Measurements from ENCODE around the gene SLC15A1. TPM values are rescaled to one million over a fixed set of nuclear protein-coding genes. Genes with fewer than 3 reads are reported as not detected.
A peak's percentile ranks its signal among the peaks of the same experiment; 100 is the strongest.

Gene SLC15A1
- total RNA-seq, 4 donors from 2014 or later = not detected

DNA sequence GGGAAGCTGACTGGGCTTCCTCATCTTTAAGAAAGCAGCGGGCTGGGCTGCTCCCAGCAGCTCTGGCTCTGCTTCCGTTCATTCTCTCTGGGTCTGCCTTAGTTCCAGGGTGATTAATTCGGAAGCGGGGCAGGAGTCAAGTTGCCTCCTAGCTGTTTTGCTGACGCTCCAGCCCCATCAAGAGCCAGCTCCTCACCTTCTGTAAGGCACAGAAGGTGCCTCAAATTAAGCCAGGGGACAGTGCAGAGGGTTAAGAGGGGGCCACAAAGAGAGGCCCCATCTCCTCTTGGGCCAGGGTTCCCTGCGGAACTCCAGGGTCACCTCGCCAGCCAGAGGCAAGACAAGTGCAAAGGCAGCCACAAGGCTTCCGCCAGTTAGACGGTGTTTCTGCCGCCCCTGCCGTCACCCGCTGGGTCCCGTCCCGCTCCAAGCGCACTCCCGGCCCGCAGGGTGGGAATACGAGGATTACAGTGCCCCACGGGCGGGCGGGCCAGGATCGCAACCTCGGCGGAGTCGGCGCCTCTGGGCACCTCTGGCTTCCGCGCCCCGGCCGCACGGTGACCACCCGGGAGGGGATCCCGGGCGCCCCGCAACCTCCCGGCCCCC, 508 bp downstream of the SLC15A1 start:
- Histone ChIP-seq H3K4me1 (peaks cover 0 to 14% (median 5%) of the 10 kb centered on the region in 4 donors), H3K27me3 (peaks cover 0 to 46% of the 10 kb centered on the region in 2 donors), H3K9me3 (peaks cover 0 to 16% (median 0%) of the 10 kb centered on the region in 4 donors), H3K4me3 (peak overlapping the region in 3 of 4 donors; percentile 9 to 36 (median 33)), H3K36me3 (no peaks in the 10 kb centered on the region), H3K27ac (peak overlapping the region in 1 of 4 donors; percentile 32)
- TF ChIP-seq, protein P1, sequence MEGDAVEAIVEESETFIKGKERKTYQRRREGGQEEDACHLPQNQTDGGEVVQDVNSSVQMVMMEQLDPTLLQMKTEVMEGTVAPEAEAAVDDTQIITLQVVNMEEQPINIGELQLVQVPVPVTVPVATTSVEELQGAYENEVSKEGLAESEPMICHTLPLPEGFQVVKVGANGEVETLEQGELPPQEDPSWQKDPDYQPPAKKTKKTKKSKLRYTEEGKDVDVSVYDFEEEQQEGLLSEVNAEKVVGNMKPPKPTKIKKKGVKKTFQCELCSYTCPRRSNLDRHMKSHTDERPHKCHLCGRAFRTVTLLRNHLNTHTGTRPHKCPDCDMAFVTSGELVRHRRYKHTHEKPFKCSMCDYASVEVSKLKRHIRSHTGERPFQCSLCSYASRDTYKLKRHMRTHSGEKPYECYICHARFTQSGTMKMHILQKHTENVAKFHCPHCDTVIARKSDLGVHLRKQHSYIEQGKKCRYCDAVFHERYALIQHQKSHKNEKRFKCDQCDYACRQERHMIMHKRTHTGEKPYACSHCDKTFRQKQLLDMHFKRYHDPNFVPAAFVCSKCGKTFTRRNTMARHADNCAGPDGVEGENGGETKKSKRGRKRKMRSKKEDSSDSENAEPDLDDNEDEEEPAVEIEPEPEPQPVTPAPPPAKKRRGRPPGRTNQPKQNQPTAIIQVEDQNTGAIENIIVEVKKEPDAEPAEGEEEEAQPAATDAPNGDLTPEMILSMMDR (IDR thresholded peaks at IDR 0.05) = no peak
- TF ChIP-seq POLR2A (IDR thresholded peaks at IDR 0.05) (no peak), EP300 (IDR thresholded peaks at IDR 0.05) (no peak)
- DNase-seq (ENCODE audit: low spot score in 2 of 2) = no peak
- 1 to 6% methylated on average over 13 to 28 of the region's 36 CpGs for WGBS, 2 donors

DNA sequence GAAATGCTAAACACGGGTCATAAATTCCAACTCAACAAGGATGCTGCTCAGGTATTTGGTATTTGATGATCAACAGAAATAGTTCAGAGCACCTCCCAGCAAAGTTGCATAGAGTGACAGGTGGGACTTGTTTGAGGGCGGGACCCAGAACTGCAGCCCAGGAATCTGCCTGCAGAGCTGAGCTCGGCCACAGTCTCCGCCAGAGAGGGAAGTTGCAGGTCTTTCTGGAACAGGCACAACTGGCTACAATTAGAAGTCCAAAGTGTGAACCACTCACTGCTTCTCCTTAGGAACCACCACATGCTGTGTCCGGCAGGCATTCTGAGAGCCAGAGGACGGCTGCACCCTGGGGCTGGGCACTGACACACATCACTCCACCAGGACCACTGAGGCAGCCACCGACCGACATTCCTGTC, 1.1 kb downstream of the SLC15A1 start:
- WGBS, 2 donors = 46 to 58% methylated on average over 6 to 8 of the region's 8 CpGs
- peak overlapping the region in 1 of 4 donors; percentile 32 for H3K27ac ChIP-seq
- no peak for DNase-seq (ENCODE audit: low spot score in 2 of 2)
- TF ChIP-seq EP300 (IDR thresholded peaks at IDR 0.05) = no peak
- TF ChIP-seq POLR2A (IDR thresholded peaks at IDR 0.05) = no peak
- TF ChIP-seq, protein P1 (IDR thresholded peaks at IDR 0.05) = no peak
- no peak overlapping the region for H3K4me3 ChIP-seq
- H3K9me3 ChIP-seq = peaks cover 0 to 16% (median 0%) of the 10 kb centered on the region in 4 donors
- H3K36me3 ChIP-seq = no peaks in the 10 kb centered on the region
- peaks cover 0 to 46% of the 10 kb centered on the region in 2 donors for H3K27me3 ChIP-seq
- H3K4me1 ChIP-seq = peaks cover 0 to 14% (median 5%) of the 10 kb centered on the region in 4 donors

DNA sequence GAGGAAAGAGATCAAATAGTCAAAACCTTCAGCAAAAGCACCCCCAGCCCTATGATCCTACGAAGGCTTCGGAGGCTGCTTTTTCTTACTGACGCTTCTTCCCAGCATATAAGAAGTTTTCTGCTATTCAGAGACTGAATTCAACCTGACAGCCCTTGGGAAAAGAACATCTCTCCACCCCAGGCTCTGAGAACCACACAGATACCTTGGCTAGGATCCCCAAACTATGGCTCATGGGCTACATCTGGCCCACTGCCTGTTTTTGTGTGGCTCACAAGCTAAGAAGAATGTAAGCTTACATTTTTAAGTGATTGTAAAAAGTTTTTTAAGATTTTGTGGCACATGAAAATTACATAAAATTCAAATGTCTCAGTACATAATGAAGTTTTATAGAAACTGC, 3.0 kb downstream of the SLC15A1 start:
- no peak for DNase-seq (ENCODE audit: low spot score in 2 of 2)
- Histone ChIP-seq H3K27me3 (peaks cover 0 to 39% of the 10 kb centered on the region in 2 donors), H3K9me3 (peaks cover 0 to 15% (median 0%) of the 10 kb centered on the region in 4 donors), H3K36me3 (no peaks in the 10 kb centered on the region), H3K4me1 (peaks cover 0 to 14% (median 5%) of the 10 kb centered on the region in 4 donors), H3K27ac (no peak overlapping the region), H3K4me3 (no peak overlapping the region)
- 68 to 71% methylated on average over 3 of the region's 3 CpGs for WGBS, 2 donors
- TF ChIP-seq, protein P1 (IDR thresholded peaks at IDR 0.05) = no peak
- TF ChIP-seq POLR2A (IDR thresholded peaks at IDR 0.05) (no peak), EP300 (IDR thresholded peaks at IDR 0.05) (no peak)

DNA sequence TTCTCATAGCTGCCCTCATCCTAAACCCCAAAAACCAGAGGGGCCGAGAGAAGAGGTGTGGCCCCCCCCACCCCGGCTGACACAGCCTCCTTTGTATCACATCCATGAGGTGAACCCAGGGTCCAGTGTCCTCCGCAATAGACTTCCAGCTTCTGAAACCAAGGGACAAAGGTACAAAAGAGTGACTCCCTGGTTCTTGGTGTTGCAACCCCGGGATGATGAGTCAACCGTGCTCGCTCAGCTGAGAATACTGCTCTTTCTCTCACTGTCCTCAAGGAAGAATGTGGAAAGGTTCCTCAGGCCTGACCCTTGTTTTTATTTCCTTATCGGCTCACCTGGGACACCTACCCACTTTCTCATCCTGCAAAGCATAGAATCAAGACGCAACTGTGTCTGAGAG, 5.5 kb downstream of the SLC15A1 start:
- Histone ChIP-seq H3K4me1 (peaks cover 0 to 5% (median under 1%) of the 10 kb centered on the region in 4 donors), H3K27me3 (peaks cover 0 to 13% of the 10 kb centered on the region in 2 donors), H3K4me3 (no peak overlapping the region), H3K36me3 (no peaks in the 10 kb centered on the region), H3K27ac (no peak overlapping the region), H3K9me3 (no peaks in the 10 kb centered on the region)
- TF ChIP-seq, protein P1 (IDR thresholded peaks at IDR 0.05) = no peak
- TF ChIP-seq EP300 (IDR thresholded peaks at IDR 0.05) = no peak
- no peak for TF ChIP-seq POLR2A (IDR thresholded peaks at IDR 0.05)
- WGBS, 2 donors = 87 to 90% methylated on average over 8 of the region's 8 CpGs
- DNase-seq (ENCODE audit: low spot score in 2 of 2) = no peak

DNA sequence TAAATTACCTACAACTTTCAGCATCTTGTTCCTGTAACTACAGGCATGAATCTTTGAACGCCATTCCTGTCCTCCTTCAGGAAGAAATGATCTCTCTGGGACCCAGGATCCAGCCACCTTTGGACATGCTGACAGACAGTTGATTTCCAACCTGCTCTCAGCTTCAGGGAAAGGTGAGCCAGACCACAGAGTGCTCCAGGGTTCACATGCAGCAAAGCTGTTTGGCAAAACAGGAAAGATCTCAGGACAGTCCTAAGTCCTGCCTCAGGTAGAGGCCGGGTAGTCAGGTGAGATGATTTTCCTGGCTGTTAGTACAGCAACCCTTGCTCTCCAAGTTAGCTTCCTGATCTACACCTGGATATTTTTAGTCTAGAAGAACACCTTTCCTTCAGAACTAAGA, 9.1 kb downstream of the SLC15A1 start:
- TF ChIP-seq POLR2A (IDR thresholded peaks at IDR 0.05) (no peak), EP300 (IDR thresholded peaks at IDR 0.05) (no peak)
- TF ChIP-seq, protein P1 (IDR thresholded peaks at IDR 0.05) = no peak
- 64 to 86% methylated on average over 2 of the region's 2 CpGs for WGBS, 2 donors
- H3K27me3 ChIP-seq = no peaks in the 10 kb centered on the region
- no peaks in the 10 kb centered on the region for H3K36me3 ChIP-seq
- no peaks in the 10 kb centered on the region for H3K4me1 ChIP-seq
- no peak for DNase-seq (ENCODE audit: low spot score in 2 of 2)
- H3K4me3 ChIP-seq = no peak overlapping the region
- no peak overlapping the region for H3K27ac ChIP-seq
- peaks cover 0 to 8% (median 0%) of the 10 kb centered on the region in 4 donors for H3K9me3 ChIP-seq
